Neutrophil (primary cell): Measurements from ENCODE around the gene RAI14.

Experiments used
- H3K27ac ChIP-seq: fragments of 200-600 bp; sonication (generic); 2 replicates; pipeline ENCODE4 v1.5.1; 2016; ENCODE audit warnings: mild to moderate bottlenecking, moderate library complexity
- H3K27me3 ChIP-seq: fragments of 200-600 bp; sonication (generic); 2 replicates; pipeline ENCODE4 v1.6.0; 2016; ENCODE audit warnings: mild to moderate bottlenecking
- H3K36me3 ChIP-seq: fragments of 200-600 bp; sonication (generic); 2 replicates; pipeline ENCODE4 v1.5.1; 2017
- H3K4me1 ChIP-seq, 2 experiments: fragments of 200-600 bp in 1 of 2; sonication (generic) in 1 of 2; 1 replicate in 1 of 2; 2 replicates in 1 of 2; pipeline versions ENCODE4 v1.5.1 to v1.6.1; 2013 to 2016; ENCODE audit warnings: low read depth in 1 of 2, low read length in 1 of 2, mild to moderate bottlenecking in 1 of 2, moderate library complexity in 1 of 2; ENCODE audit not compliant: control insufficient read depth in 1 of 2, insufficient read depth in 1 of 2
- H3K4me3 ChIP-seq, 2 experiments: fragments of 200-600 bp in 1 of 2; sonication (generic) in 1 of 2; 1 replicate in 1 of 2; 2 replicates in 1 of 2; pipeline ENCODE4 v1.5.1; 2013 to 2016; ENCODE audit warnings: low read depth in 1 of 2, low read length in 1 of 2, mild to moderate bottlenecking in 1 of 2, moderate library complexity in 1 of 2
- H3K9me3 ChIP-seq: fragments of 200-600 bp; sonication (generic); 2 replicates; pipeline ENCODE4 v1.5.1; 2016
- TF ChIP-seq, protein P1 (sequence below): fragments of 200-600 bp; sonication (generic); IDR thresholded peaks from 2 replicates; pipeline ENCODE4 v1.5.1; 2016; ENCODE audit warnings: antibody characterized with exemption

Gene RAI14

GRCh38 chr5:34813509-34813908 lies 157.4 kb downstream of the RAI14 start:
- Histone ChIP-seq H3K36me3 (no peaks in the 10 kb centered on the region), H3K9me3 (no peaks in the 10 kb centered on the region), H3K27ac (no peak overlapping the region), H3K27me3 (no peaks in the 10 kb centered on the region), H3K4me3 (no peak overlapping the region), H3K4me1 (no peaks in the 10 kb centered on the region)
- TF ChIP-seq, protein P1, sequence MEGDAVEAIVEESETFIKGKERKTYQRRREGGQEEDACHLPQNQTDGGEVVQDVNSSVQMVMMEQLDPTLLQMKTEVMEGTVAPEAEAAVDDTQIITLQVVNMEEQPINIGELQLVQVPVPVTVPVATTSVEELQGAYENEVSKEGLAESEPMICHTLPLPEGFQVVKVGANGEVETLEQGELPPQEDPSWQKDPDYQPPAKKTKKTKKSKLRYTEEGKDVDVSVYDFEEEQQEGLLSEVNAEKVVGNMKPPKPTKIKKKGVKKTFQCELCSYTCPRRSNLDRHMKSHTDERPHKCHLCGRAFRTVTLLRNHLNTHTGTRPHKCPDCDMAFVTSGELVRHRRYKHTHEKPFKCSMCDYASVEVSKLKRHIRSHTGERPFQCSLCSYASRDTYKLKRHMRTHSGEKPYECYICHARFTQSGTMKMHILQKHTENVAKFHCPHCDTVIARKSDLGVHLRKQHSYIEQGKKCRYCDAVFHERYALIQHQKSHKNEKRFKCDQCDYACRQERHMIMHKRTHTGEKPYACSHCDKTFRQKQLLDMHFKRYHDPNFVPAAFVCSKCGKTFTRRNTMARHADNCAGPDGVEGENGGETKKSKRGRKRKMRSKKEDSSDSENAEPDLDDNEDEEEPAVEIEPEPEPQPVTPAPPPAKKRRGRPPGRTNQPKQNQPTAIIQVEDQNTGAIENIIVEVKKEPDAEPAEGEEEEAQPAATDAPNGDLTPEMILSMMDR: no peak

DNA sequence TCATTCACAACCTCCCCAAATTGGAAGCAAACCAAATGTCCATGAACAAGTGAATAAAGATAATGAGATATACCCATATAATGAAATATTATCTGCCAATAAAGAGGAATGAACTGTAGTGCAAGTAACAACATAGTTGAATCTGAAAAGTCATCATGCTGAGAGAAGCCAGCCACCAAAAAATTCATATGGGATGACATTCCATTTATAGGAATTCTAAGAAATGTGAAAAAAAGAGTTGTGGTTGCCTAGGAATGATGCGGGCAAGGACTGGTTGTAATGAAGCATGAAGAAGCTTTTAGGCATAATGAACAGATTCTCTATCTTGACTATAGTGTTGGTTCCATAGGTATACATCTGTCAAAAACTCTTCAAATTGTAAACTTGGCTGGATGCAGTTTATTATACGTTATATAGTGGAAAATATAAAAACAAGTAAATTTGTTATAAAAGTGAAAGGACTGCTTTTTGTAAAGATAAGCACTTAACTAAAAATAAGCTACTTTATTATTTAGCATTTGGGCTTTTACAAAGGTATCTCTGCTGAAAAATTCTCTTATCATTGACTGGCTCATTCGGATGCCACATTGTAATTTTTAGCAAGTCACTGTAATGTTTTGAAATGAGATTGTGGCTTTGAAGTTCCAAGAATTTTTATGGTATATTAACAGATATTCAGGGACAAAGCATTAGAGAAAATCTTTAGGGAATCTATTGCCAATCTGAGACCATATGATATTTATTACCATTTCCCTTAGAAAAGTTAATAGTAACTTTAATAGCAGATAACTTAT lies 161.6 kb downstream of the RAI14 start:
- Histone ChIP-seq H3K4me3 (no peak overlapping the region), H3K27me3 (no peaks in the 10 kb centered on the region), H3K36me3 (no peaks in the 10 kb centered on the region), H3K9me3 (no peaks in the 10 kb centered on the region), H3K27ac (no peak overlapping the region), H3K4me1 (no peaks in the 10 kb centered on the region)
- TF ChIP-seq, protein P1: no peak

DNA sequence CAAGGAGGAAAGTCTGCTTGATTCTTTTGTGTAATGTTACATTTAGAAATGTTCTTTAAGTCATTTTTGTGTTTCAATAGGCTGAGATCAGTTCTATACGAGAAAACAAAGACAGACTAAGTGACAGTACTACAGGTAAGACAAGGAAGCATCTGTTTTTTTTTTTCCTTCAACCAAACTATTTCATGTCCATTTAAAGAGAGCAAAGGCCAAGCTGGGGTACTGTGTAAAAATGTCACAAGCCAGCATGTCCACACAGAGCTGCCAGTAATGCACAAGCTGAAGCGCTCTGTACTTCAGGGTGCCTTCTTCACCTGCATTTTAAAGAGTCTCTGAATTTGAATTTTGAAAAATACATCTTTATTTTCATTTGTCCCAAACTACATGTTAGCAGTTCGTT lies 162.6 kb downstream of the RAI14 start:
- TF ChIP-seq, protein P1: no peak

DNA sequence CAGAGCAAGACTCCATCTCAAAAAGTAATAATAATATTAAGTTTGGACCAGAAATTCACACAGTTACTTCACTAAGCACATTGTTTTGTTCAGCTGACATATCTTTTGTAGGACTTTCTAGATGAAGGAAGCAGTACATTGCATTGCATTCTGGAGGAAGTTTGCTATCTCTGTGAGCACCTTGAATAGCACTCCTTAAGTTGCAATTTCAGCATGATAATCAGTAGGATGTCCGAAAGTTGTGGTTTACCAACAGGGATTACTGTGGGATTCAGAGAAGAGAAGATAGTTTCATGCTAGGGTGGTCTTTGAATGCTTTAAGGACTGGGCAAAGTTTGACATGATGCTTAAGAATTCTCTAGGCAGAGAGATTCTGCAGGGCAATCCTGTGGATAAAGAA lies 164.5 kb downstream of the RAI14 start:
- no peaks in the 10 kb centered on the region for H3K9me3 ChIP-seq
- H3K36me3 ChIP-seq: no peaks in the 10 kb centered on the region
- H3K4me3 ChIP-seq: no peak overlapping the region
- no peak overlapping the region for H3K27ac ChIP-seq
- no peaks in the 10 kb centered on the region for H3K27me3 ChIP-seq
- H3K4me1 ChIP-seq: no peaks in the 10 kb centered on the region
- TF ChIP-seq, protein P1: no peak

More for the DNA sequence above, 162.6 kb downstream of the RAI14 start:
- Histone ChIP-seq H3K27me3 (no peaks in the 10 kb centered on the region), H3K36me3 (no peaks in the 10 kb centered on the region), H3K27ac (no peak overlapping the region), H3K4me1 (no peaks in the 10 kb centered on the region), H3K4me3 (no peak overlapping the region), H3K9me3 (no peaks in the 10 kb centered on the region)

DNA sequence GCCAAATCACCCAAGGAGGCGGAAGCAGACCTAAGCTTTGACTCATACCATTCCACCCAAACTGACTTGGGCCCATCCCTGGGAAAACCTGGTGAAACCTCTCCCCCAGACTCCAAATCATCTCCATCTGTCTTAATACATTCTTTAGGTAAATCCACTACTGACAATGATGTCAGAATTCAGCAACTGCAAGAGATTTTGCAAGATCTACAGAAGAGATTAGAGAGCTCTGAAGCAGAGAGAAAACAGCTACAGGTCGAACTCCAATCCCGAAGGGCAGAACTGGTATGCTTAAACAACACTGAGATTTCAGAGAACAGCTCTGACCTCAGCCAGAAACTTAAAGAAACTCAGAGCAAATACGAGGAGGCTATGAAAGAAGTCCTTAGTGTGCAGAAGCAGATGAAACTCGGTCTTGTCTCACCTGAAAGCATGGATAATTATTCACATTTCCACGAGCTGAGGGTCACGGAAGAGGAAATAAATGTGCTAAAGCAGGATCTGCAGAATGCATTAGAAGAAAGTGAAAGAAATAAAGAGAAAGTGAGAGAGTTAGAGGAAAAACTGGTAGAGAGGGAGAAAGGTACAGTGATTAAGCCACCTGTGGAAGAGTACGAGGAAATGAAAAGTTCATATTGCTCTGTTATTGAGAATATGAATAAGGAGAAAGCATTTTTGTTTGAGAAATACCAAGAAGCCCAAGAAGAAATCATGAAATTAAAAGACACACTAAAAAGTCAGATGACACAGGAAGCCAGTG lies 167.0 kb downstream of the RAI14 start:
- Histone ChIP-seq H3K36me3 (no peaks in the 10 kb centered on the region), H3K27me3 (no peaks in the 10 kb centered on the region), H3K9me3 (no peaks in the 10 kb centered on the region), H3K27ac (no peak overlapping the region), H3K4me3 (no peak overlapping the region), H3K4me1 (no peaks in the 10 kb centered on the region)
- TF ChIP-seq, protein P1: no peak
